Testis (tissue), 3 donors: ENCODE results near the gene CD72. TPM values are rescaled to one million over a fixed set of nuclear protein-coding genes. Genes with fewer than 3 reads are reported as not detected.

ENCODE experiments used
- DNase-seq: peaks from one replicate; pipeline ENCODE4 v3.0.0-alpha.2; 2019
- H3K27ac ChIP-seq, 2 donors: fragments of 200-600 bp; sonication (generic); one replicate each; pipeline ENCODE4 v1.5.1; 2019
- H3K27me3 ChIP-seq: fragments of 200-600 bp; sonication (generic); one replicate; pipeline ENCODE4 v1.5.1; 2019
- H3K36me3 ChIP-seq: fragments of 200-600 bp; sonication (generic); one replicate; pipeline ENCODE4 v1.5.1; 2017; ENCODE audit warnings: low read depth; ENCODE audit errors: missing control alignments
- H3K4me1 ChIP-seq: fragments of 200-600 bp; sonication (generic); one replicate; pipeline ENCODE4 v1.5.1; 2019
- H3K4me3 ChIP-seq, 2 donors: fragments of 200-600 bp; sonication (generic); one replicate each; pipeline ENCODE4 v1.5.1; 2017 to 2019
- H3K9me3 ChIP-seq: fragments of 200-600 bp; sonication (generic); one replicate; pipeline ENCODE4 v1.5.1; 2017
- CTCF ChIP-seq, 3 experiments: fragments of 450-650 bp in 2 of 3; fragments of 200-600 bp in 1 of 3; sonication (generic) in 1 of 3; IDR thresholded peaks; one replicate each; pipeline ENCODE4 v1.5.1; 2016 to 2019; ENCODE audit warnings: antibody characterized with exemption in 3 of 3, mild to moderate bottlenecking in 2 of 3, moderate library complexity in 1 of 3
- POLR2A ChIP-seq: fragments of 450-650 bp; IDR thresholded peaks from one replicate; pipeline ENCODE4 v1.6.1; 2017; ENCODE audit warnings: antibody characterized with exemption, mild to moderate bottlenecking, moderate library complexity
- WGBS, 2 donors: methylation state at CpG; one replicate each; pipeline ENCODE4 v1.1.5; 2018; 5-methylcytosine and 5-hydroxymethylcytosine counted together
- intact Hi-C: fragments of 100-400 bp; cut with DNase I; formaldehyde crosslinking; loops from one replicate; pipeline ENCODE4 v1.15.1; 2023; ENCODE audit warnings: low total_unique reads
- microRNA-seq, 2 donors: library from miRNA; unstranded; fragments of <30 nt; microRNA quantifications; one replicate each; pipeline ENCODE4, GENCODE V29; 2016; ENCODE audit warnings: borderline number of aligned reads in 2 of 2, borderline replicate concordance in 1 of 2
- polyA plus RNA-seq: library from polyadenylated mRNA; stranded (reverse); fragments of 350-450 nt; fragmentation: Illumina TruSeq; extraction: RNeasy Lipid Tissue Mini Kit (QIAGEN cat#74804); gene quantifications from one replicate; pipeline ENCODE4 v1.2.3, GENCODE V29; 2014; ENCODE audit warnings: low read depth, low replicate concordance; ENCODE audit not compliant: insufficient read depth
- small RNA-seq, 2 donors: library from RNA; depleted of rRNA; stranded (forward); fragments of <200 nt; gene quantifications; one replicate each; pipeline ENCODE3, GENCODE V24; 2016
- total RNA-seq, 2 donors: library from RNA; depleted of rRNA; stranded (reverse); fragments of >200 nt; gene quantifications; one replicate each; pipeline ENCODE4 v1.2.3, GENCODE V29; 2016

CD72 gene
- total and polyA plus RNA-seq, 3 donors from 2014 or later, result 0.63 to 3.2 (median 0.99) TPM

- Histone ChIP-seq H3K27me3 (no peaks in the 10 kb centered on the region), H3K36me3 (no peaks in the 10 kb centered on the region), H3K4me3 (no peak overlapping the region), H3K27ac (peak overlapping the region; percentile 52 to 72), H3K4me1 (peaks cover 16% of the 10 kb centered on the region), H3K9me3 (no peaks in the 10 kb centered on the region)
- 35 to 50% methylated on average over 12 to 14 of the region's 14 CpGs for WGBS, 2 donors
- intact Hi-C loops, result no loop called here
- TF ChIP-seq CTCF (IDR thresholded peaks at IDR 0.05), result no peak
- TF ChIP-seq POLR2A, result no peak
- peak; percentile 49 for DNase-seq
These were observed 54.4 kb downstream of the CD72 start for GRCh38 chr9:35563791-35564197.

- DNase-seq, result peak; percentile 11
- intact Hi-C loops, result no loop called here
- peak overlapping the region; percentile 52 to 72 for H3K27ac ChIP-seq
- 82 to 87% methylated on average over 20 of the region's 20 CpGs for WGBS, 2 donors
- no peaks in the 10 kb centered on the region for H3K9me3 ChIP-seq
- no peaks in the 10 kb centered on the region for H3K27me3 ChIP-seq
- no peak for TF ChIP-seq POLR2A
- TF ChIP-seq CTCF (IDR thresholded peaks at IDR 0.05), result no peak
- H3K36me3 ChIP-seq, result no peaks in the 10 kb centered on the region
- peaks cover 16% of the 10 kb centered on the region for H3K4me1 ChIP-seq
- H3K4me3 ChIP-seq, result no peak overlapping the region
These were observed 55.1 kb downstream of the CD72 start for GRCh38 chr9:35562895-35563780.

- WGBS, 2 donors, result 81 to 89% methylated on average over 2 to 6 of the region's 6 CpGs
- Histone ChIP-seq H3K4me3 (no peak overlapping the region), H3K27ac (peak overlapping the region in 1 of 2 donors; percentile 14), H3K9me3 (no peaks in the 10 kb centered on the region), H3K27me3 (no peaks in the 10 kb centered on the region), H3K4me1 (peaks cover 16% of the 10 kb centered on the region), H3K36me3 (no peaks in the 10 kb centered on the region)
- intact Hi-C loops, result no loop called here
- TF ChIP-seq POLR2A, result no peak
- no peak for TF ChIP-seq CTCF (IDR thresholded peaks at IDR 0.05)
- DNase-seq, result no peak
These were observed 56.5 kb downstream of the CD72 start for GRCh38 chr9:35561468-35562261.

GRCh38 chr9:35560625-35561337 is 57.4 kb downstream of the CD72 start:
- TF ChIP-seq CTCF (IDR thresholded peaks at IDR 0.05) (no peak), POLR2A (no peak)
- intact Hi-C loops, result no loop called here
- Histone ChIP-seq H3K9me3 (no peaks in the 10 kb centered on the region), H3K4me3 (no peak overlapping the region), H3K36me3 (no peaks in the 10 kb centered on the region), H3K27ac (peak overlapping the region in 1 of 2 donors; percentile 14), H3K27me3 (no peaks in the 10 kb centered on the region), H3K4me1 (peaks cover 16% of the 10 kb centered on the region)
- WGBS, 2 donors, result 78 to 89% methylated on average over 10 to 19 of the region's 24 CpGs
- no peak for DNase-seq

Small RNAs within 50 kb of the gene (microRNA-seq; reads per million reads assigned to microRNA genes)
- gene MIR4667, result 0 to 2.1 reads per million in 2 donors

Small RNAs within 50 kb of the gene (small RNA-seq; reads per million reads assigned to genes)
- 0 reads per million in 2 donors for gene MIR4667
- gene RMRP, result 0 reads per million in 2 donors
- gene RPS29P17, result 0 to 0.09 reads per million in 2 donors

Other genes with a start within 250 kb of the CD72 start
- 10 to 100 TPM; 28.7 to 32.3 TPM for gene RUSC2, start 128.3 kb downstream of the CD72 start, total RNA-seq
- 78.1 TPM for gene RUSC2, start 128.3 kb downstream of the CD72 start, polyA plus RNA-seq
- gene TESK1, start 13.2 kb downstream of the CD72 start, total RNA-seq, result 100 to 1,000 TPM in 1 of 2 donors, 10 to 100 TPM in 1; 89.6 to 104 TPM
- 92.6 TPM for gene TESK1, start 13.2 kb downstream of the CD72 start, polyA plus RNA-seq
- under 1 TPM in 1 of 2 donors, not detected in 1; 0.43 TPM for gene SIT1, start 32.5 kb upstream of the CD72 start, total RNA-seq
- 1.6 TPM for gene SIT1, start 32.5 kb upstream of the CD72 start, polyA plus RNA-seq
- gene RMRP, start 39.6 kb upstream of the CD72 start, total RNA-seq, result over 10,000 TPM in 1 of 2 donors, 1,000 to 10,000 TPM in 1; 4,421 to 15,053 TPM
- gene RMRP, start 39.6 kb upstream of the CD72 start, polyA plus RNA-seq, result not detected
- gene CCDC107, start 39.9 kb upstream of the CD72 start, total RNA-seq, result 10 to 100 TPM; 13.4 to 19.0 TPM
- gene CCDC107, start 39.9 kb upstream of the CD72 start, polyA plus RNA-seq, result 17.2 TPM
- gene ARHGEF39, start 46.8 kb upstream of the CD72 start, total RNA-seq, result 1 to 10 TPM; 2.2 to 6.5 TPM
- gene ARHGEF39, start 46.8 kb upstream of the CD72 start, polyA plus RNA-seq, result 7.0 TPM
- 10 to 100 TPM; 11.0 to 36.8 TPM for gene CA9, start 55.5 kb upstream of the CD72 start, total RNA-seq
- gene CA9, start 55.5 kb upstream of the CD72 start, polyA plus RNA-seq, result 50.5 TPM
- gene TPM2, start 71.5 kb upstream of the CD72 start, total RNA-seq, result 100 to 1,000 TPM; 182 to 211 TPM
- 369 TPM for gene TPM2, start 71.5 kb upstream of the CD72 start, polyA plus RNA-seq
- 100 to 1,000 TPM; 134 to 201 TPM for gene TLN1, start 113.8 kb upstream of the CD72 start, total RNA-seq
- 171 TPM for gene TLN1, start 113.8 kb upstream of the CD72 start, polyA plus RNA-seq
- gene CREB3, start 114.3 kb upstream of the CD72 start, total RNA-seq, result 10 to 100 TPM; 51.2 to 63.1 TPM
- gene CREB3, start 114.3 kb upstream of the CD72 start, polyA plus RNA-seq, result 85.0 TPM
- gene GBA2, start 130.8 kb upstream of the CD72 start, total RNA-seq, result 10 to 100 TPM; 66.5 to 77.1 TPM
- 51.3 TPM for gene GBA2, start 130.8 kb upstream of the CD72 start, polyA plus RNA-seq
- 10 to 100 TPM; 21.1 to 21.4 TPM for gene RGP1, start 130.9 kb upstream of the CD72 start, total RNA-seq
- gene RGP1, start 130.9 kb upstream of the CD72 start, polyA plus RNA-seq, result 23.9 TPM
- 1 to 10 TPM in 1 of 2 donors, not detected in 1; 1.7 TPM for gene MSMP, start 135.9 kb upstream of the CD72 start, total RNA-seq
- 1.9 TPM for gene MSMP, start 135.9 kb upstream of the CD72 start, polyA plus RNA-seq
- gene NPR2, start 173.2 kb upstream of the CD72 start, total RNA-seq, result 10 to 100 TPM; 16.1 to 23.4 TPM
- 18.5 TPM for gene NPR2, start 173.2 kb upstream of the CD72 start, polyA plus RNA-seq
- gene SPAG8, start 193.8 kb upstream of the CD72 start, total RNA-seq, result 10 to 100 TPM; 18.9 to 27.0 TPM
- 81.5 TPM for gene SPAG8, start 193.8 kb upstream of the CD72 start, polyA plus RNA-seq
- gene HINT2, start 196.6 kb upstream of the CD72 start, total RNA-seq, result 10 to 100 TPM; 36.1 to 36.9 TPM
- gene HINT2, start 196.6 kb upstream of the CD72 start, polyA plus RNA-seq, result 55.1 TPM
- gene FAM221B, start 210.3 kb upstream of the CD72 start, total RNA-seq, result 1 to 10 TPM; 4.2 to 7.2 TPM
- gene FAM221B, start 210.3 kb upstream of the CD72 start, polyA plus RNA-seq, result 17.1 TPM
- gene TMEM8B, start 210.8 kb upstream of the CD72 start, total RNA-seq, result 10 to 100 TPM; 22.2 to 24.5 TPM
- gene TMEM8B, start 210.8 kb upstream of the CD72 start, polyA plus RNA-seq, result 24.6 TPM